ENCODE measurements around the gene GOT2. TPM values are rescaled to one million over a fixed set of nuclear protein-coding genes. Genes with fewer than 3 reads are reported as not detected.
"Not testable (repeated sequence)": the region's sequence is repeated elsewhere in the genome, so short reads cannot be mapped to it uniquely, and the experiment has no call there.

Gene GOT2
- polyA plus RNA-seq, 3 donors: 85.7 to 103 (median 95.5) TPM

GRCh38 chr16:58678269-58678668, 55.8 kb downstream of the GOT2 start:
- no peak for DNase-seq (ENCODE audit: extremely low read depth in 1 of 11, low read depth in 9 of 11, low spot score in 4 of 11)

GRCh38 chr16:58670946-58671583, 63.1 kb downstream of the GOT2 start:
- DNase-seq (ENCODE audit: extremely low read depth in 1 of 11, low read depth in 9 of 11, low spot score in 4 of 11): no peak

GRCh38 chr16:58670177-58670576, 63.9 kb downstream of the GOT2 start:
- DNase-seq (ENCODE audit: extremely low read depth in 1 of 11, low read depth in 9 of 11, low spot score in 4 of 11): no peak

- DNase-seq (ENCODE audit: extremely low read depth in 1 of 11, low read depth in 9 of 11, low spot score in 4 of 11): no peak
Observed at GRCh38 chr16:58665200-58665599, 68.9 kb downstream of the GOT2 start.

GRCh38 chr16:58661199-58661830, 72.8 kb downstream of the GOT2 start:
- DNase-seq (ENCODE audit: extremely low read depth in 1 of 11, low read depth in 9 of 11, low spot score in 4 of 11): peak in 10 of 11 donors; percentile 33 to 70 (median 44)

GRCh38 chr16:58659911-58660310, 74.2 kb downstream of the GOT2 start:
- not testable (repeated sequence) for DNase-seq (ENCODE audit: extremely low read depth in 1 of 11, low read depth in 9 of 11, low spot score in 4 of 11)

- DNase-seq (ENCODE audit: extremely low read depth in 1 of 11, low read depth in 9 of 11, low spot score in 4 of 11): no peak
Observed at GRCh38 chr16:58658796-58659211, 75.3 kb downstream of the GOT2 start.

Other genes with a start within 250 kb of the GOT2 start
- gene NDRG4, start 234.2 kb downstream of the GOT2 start, polyA plus RNA-seq (ENCODE audit: insufficient read length in 3 of 3): 10 to 100 TPM in 1 of 3 donors, 1 to 10 TPM in 2; 7.9 to 10.1 (median 8.5) TPM
- 10 to 100 TPM; 29.4 to 42.8 (median 31.4) TPM for gene SETD6, start 218.8 kb downstream of the GOT2 start, polyA plus RNA-seq (ENCODE audit: insufficient read length in 3 of 3)
- 100 to 1,000 TPM; 187 to 204 (median 194) TPM for gene CNOT1, start 104.5 kb downstream of the GOT2 start, polyA plus RNA-seq (ENCODE audit: insufficient read length in 3 of 3)
- 10 to 100 TPM; 13.0 to 20.2 (median 15.3) TPM for gene SLC38A7, start 49.5 kb downstream of the GOT2 start, polyA plus RNA-seq (ENCODE audit: insufficient read length in 3 of 3)

Measured in renal cortex interstitium (tissue), 11 donors.